ENCODE measurements around the gene DMBX1.
A peak's percentile ranks its signal among the peaks of the same experiment; 100 is the strongest.

Gene DMBX1

DNA sequence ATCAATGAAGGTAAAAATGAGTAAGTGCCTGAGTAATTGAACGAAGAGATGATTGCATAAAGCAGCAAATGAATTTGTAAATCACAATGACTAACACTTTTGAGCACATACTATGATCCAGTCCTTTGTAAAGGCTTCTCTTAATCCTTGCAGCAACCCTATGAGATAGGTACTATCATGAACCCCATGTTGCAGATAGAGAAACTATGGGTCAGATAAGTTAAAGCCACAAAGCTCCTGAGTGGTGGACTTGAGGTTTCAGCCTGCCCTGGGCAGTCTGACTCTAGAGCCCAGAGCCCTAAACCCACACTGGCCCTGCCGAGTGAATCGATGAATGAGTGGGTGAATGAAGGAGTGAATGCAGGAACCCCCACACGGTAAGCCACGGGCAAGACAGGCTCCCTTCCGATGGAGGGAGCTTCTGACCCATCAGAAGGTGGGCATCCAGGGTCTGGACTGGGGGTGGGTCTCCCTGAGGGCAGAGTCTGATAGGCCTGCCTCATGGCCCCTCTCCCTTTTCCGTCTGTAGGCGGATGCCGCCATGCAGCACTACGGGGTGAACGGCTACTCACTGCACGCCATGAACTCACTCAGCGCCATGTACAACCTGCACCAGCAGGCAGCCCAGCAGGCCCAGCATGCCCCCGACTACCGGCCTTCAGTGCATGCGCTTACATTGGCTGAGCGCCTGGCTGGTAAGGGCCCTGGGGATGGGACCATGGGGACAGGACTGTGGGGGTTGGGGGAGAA, 17.0 kb downstream of the DMBX1 start:
- no peak for DNase-seq

DNA sequence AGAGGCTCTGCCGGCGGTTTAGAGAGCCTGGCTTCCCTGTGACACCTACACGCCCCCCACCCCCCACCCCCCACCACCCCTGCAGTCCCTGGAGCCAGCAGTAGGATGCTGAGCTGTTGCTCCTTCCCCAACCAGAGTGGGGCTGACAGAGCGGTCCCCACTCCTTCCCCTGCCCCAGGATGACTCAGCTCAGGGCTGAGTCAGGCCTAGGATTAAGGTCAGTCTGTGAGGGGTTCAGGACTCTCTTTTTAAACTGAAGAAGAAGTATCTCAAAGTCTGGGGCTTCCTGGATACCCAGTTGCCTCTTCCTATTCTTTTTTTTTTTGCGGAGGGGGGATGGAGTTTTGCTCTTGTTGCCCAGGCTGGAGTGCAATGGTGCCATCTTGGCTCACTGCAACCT, 19.1 kb downstream of the DMBX1 start:
- DNase-seq: no peak

DNA sequence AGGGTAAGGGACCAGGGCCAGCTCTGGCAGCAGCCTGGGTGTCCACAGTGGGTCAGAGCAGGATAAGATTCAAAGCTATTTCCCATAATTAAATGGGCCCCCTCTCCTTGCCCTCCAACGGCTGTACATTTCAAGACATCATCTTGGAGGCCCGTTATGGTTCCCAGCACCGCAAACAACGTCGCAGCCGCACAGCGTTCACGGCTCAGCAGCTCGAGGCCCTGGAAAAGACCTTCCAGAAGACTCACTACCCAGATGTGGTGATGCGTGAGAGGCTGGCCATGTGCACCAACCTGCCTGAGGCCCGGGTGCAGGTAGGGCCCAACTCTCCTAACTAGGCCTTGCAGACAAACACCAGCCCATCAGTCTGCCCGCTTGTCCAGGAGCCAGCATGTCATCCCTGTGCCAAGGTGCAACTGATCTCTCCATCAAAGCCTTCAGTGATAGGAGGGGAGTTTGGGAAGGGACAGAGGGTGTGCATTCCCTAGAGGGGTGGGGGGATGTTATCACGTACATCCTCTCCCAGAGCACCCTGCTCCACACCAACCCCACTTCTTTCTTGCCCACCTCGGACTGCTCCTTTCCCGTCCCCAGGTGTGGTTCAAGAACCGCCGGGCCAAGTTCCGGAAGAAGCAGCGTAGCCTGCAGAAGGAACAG, 20.8 kb downstream of the DMBX1 start:
- DNase-seq: no peak

DNA sequence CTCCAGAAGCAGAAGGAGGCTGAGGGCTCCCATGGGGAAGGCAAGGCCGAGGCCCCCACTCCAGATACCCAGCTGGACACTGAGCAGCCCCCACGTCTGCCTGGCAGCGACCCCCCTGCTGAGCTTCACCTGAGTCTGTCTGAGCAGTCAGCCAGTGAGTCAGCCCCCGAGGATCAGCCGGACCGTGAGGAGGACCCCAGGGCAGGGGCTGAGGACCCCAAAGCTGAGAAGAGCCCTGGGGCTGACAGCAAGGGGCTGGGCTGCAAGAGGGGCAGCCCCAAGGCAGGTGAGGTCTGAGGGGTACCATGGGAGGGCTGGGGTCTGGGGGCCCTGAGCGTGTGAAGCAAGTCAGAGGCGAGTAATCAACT, 21.3 kb downstream of the DMBX1 start:
- DNase-seq: no peak

DNA sequence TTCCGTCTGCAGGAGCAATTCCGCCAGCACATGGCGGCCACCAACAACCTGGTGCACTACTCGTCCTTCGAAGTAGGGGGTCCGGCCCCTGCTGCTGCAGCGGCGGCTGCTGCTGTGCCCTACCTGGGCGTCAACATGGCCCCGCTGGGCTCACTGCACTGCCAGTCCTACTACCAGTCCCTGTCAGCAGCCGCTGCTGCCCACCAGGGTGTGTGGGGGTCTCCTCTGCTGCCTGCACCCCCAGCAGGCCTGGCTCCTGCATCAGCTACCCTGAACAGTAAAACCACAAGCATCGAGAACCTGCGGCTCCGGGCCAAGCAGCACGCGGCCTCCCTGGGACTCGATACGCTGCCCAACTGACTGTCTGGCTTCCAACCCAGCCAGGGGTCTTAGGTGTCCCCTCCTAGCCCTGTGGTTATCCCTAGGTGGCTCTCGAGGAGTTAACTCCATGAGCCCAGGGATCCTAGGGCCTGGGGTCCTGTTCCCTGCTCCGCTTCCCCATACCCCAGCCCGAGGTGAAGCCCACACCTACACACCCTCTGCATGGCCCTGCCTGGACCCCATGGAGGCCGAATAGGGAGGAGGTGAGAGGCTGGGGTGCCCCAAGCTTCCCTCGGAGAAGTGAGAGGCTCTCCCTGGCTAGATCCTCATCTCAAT, 22.6 kb downstream of the DMBX1 start:
- DNase-seq: no peak

DNA sequence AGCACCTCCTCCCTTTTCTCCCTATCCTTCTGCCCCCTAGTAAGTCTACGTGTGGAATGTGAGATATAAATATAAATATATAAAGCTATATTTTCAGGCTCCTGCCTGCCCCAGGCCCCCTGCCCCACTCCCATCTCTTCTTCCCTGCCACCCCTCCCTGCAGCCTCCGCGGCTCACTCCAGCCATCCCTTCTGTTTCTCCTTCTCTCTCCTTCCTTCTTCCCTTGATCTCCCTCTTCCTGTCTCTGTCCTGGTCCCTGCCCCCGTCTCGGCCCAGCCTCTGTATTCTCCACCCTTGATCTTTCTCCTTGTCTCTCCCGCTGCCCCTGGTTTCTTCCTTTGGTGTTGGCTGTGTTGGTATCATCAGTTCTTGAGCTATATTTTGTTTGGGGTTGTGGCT, 23.2 kb downstream of the DMBX1 start:
- no peak for DNase-seq

DNA sequence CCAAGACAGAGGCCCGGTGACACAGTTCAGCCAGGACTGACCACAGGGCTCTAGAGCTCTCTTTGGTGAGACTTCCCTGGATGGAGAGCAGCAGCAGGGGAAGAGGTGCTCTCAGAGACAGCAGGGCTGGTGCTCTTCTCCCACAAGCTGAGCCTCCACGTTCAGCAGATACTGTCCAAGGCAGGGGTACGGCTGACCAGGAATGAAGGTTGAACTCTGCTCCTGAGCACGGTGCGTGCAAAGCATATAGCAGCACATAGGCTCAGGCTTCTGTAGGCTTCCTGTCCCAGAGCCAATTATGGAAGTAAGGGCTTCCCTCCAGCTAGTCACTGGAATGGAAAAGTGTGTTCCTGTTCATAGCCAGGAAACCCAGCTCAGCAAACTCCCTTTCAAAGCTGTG, 23.9 kb downstream of the DMBX1 start:
- no peak for DNase-seq

DNA sequence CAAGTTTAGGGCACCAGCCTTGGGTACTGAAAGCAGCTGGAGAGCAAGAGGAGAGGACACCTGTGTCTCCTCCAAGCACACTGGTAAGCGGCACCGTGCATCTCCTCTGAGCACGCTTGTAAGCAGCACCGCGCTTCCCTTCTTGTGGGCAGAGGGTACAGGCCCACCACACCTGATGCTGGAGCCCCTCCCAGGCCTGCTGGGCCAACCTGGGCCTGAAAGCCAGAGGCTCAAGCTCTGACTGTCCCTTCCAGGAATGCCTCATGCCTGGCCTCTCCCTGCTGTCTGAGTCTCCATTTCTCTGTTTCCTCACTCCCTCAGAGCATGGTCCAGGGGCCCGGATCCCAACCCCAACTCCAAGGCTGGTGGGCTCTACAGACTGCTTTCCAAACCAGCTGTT, 25.9 kb downstream of the DMBX1 start:
- DNase-seq: no peak

DNA sequence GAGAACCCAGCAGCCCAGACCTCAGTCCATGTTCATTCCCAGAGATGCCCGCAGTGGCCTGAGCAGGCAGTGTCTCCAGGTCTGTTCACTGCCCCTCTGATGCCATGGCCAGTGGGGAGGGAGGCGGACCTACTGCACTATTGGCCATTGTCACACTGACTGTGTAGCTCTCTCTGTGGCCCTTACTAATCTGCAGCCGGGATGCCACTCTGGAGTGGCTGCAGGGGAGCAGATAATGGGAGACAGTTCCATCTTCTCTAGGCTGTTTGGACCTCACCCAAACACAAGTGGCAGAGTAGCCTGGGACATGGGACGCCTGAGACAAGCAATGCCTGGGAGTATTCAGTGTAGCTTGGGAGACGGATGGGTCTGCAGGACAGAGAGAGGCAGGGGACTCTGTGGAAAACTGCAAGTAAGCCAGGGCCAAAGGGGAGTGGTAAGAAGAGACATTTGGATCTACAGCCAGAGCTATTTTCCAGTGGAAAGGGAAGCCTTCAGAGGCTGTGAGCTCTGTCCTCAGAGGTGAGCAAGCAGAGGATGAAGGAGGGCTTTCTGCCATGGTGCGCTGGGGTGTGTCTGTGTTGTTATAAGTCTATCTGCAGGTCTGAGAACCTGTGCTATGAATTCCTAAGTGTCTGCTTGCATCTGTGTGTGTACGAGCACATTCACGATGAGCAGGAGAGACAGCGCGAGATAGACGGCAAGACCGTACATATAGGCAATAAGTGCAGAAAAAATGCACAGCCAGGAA, 26.7 kb downstream of the DMBX1 start:
- DNase-seq: no peak

DNA sequence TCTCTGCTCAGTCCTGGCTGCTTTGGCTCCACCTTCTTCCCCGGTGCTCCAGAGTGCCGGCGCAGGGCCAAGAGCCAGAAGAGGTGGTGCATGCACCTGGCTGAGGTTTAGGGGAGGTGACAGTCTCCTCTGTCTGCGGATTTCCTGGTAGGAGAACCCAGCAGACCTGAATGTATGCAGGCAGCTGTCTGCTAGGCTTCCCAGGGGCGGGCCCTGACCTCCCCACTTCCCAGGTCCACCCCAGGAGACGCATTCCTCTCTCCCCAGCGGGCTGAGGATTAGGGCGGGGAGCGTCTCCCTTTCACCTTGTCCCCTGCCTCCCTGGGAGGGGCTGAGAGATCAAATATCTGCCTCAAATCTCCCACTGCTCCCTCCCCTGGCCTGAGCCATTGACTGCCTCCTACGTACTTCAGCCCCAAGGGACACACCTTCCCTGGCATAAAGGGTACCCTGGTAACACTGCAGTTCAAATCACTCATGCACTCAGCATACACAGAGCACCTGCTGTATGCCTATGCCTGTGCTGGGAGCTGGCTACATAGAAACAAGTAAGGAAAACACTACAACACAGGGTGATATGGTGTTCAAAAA, 27.5 kb downstream of the DMBX1 start:
- DNase-seq: no peak

DNA sequence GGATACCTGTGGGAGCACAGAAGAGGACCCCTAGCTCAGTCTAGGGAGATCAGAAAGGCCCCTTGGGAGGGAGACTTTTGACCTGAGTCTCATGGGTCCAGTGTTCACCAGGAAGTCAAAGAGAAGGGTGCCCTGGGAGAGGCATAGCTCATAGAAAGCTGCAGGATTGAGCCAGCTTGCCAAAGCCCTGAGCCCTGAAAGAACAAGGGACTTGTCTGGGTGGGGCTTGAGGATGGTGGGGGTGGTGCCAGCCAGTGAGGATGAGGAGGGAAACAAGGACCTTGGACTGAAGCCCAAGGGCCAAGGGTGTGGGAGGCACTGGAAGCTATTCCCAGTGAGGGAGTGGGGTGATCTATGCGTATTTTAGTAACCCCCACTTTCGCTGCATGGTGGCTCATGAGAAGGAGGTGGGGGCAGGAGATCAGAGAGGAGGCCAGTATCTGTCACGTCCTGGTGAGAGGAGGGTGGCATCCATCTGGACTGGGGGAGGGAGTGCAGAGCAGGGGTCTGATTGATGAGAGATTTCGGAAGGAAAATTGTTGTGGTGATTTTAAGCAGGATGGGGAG, 28.4 kb downstream of the DMBX1 start:
- DNase-seq: no peak

DNA sequence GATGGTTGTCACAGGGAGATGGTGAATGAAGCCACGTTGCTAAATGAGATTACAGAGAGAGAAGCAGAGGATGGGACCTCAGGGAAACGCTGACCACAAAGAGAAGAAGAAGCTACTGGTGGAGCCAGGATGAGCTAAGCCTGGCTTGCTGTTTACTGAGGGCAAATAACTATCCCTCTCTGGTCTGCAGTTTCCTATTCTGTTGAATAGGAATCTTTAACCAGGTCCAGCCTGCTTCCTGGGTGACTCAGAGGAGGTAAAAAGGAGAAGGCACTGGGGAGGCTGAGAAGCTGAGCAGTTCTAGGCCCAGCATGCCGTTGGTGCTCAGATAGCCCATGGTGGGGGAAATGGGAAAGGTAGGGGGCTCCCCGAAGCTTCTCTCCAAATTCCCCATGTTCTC, 29.6 kb downstream of the DMBX1 start:
- no peak for DNase-seq

DNA sequence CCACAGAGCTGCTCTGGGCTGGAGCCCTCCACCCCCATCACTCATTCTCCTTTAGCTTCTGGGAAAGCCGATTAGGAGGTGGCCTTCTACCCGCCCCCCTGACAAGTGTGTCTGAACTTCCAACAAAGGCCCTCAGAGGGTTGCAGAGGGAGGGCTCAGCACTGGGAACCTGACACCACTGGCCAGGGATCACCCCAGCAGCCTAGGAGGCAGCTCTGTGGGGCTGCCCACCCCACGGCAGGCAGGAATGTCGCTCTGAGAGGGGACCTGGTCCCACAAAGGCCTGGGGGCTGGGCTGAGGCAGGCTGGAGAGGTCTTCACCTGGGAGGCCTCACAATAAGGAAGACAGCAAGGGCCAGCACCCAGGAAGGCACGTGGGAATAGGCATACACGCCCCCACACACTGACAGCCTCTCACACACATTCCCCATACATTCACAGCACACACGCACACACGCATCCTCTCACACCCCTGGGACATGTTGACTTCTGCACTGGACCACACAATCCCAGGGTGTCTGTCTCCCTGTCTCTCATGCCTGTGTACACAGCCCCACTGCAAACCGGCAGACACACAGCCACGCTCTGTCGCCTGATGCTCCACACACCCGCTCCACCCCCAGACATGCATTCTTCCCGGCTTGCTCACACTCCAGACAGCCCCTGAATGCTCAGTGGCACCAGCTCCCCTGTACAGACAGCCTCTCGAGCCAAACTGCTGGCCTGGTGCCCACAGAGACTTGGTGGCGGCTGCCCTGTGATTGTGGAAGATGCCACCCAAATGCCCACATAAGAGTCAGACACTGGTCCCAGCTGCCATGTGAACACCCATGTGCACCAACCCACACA, 30.7 kb downstream of the DMBX1 start:
- DNase-seq: no peak

DNA sequence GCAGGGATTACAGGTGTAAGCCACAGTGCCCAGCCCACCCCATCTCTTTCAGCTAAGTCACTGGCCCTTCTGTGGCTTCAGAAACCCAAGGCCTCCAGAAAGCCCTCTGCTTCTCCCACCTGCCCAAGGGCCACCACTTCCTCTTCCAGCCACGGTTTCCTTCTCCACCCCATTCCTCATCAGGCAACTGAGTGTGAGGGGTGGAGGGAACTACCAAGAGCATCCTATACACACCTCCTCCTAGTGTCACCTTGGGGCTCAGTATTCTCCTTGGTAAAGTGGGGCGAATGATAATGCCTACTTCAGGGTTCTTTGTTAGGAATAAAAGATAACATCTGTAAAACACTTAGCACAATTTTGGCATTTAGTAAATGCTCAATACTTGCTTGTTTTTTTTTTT, 31.8 kb downstream of the DMBX1 start:
- no peak for DNase-seq

DNA sequence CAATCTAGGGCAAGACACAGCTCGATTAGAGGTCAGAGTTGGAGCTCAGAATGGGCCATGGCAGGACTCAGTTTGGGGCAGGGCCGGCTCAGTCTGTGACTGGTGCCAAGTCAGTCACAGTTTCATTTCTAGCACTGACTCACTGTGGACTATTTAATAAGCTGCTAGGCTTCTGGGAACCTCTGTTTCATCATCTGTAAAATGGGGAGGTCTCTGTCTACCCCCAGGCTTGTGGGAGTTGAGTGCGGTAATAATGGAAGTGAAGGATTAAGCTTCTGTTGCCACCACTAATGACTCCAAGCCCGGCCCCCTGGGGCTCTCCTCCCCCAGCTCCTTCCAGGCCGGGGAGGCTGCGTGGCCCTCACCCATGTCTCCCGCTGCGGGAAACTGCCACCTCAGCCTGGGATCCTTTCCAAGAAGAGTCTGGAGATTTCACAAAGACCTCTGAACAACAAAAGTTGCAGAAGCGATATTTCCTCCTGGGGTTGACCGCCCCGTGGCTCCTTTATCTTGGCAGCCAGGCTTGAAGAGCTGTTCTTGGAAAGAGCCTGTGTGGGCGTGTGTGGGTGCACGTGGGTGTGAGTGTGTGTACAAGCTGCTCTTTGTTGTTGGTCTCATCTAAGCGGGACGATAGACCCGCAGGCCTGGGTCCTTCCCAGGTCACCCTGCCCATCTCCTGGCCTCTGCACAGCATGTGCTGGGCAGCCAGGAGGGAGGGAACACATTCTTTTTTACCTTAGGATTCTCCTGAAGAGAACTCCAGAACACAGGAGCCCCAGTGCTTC, 32.7 kb downstream of the DMBX1 start:
- DNase-seq: peak; percentile 88

DNA sequence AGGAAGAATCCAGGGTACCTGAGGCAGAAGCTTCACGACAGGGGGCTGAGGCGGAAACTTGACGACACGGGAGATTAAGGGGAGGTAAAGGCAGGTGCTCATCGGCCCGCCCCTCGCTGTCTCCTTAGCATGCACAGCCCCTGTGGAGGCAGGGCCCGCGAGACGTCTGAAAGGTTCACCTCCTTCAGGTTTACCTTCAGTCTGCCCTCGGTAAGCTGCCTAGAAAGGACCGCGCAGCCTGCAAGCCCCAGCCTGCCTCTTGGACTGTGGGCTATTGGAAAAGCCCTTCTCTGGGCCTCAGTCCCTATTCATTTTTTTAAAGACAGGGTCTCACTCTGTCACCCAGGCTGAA, 33.3 kb downstream of the DMBX1 start:
- DNase-seq: no peak

DNA sequence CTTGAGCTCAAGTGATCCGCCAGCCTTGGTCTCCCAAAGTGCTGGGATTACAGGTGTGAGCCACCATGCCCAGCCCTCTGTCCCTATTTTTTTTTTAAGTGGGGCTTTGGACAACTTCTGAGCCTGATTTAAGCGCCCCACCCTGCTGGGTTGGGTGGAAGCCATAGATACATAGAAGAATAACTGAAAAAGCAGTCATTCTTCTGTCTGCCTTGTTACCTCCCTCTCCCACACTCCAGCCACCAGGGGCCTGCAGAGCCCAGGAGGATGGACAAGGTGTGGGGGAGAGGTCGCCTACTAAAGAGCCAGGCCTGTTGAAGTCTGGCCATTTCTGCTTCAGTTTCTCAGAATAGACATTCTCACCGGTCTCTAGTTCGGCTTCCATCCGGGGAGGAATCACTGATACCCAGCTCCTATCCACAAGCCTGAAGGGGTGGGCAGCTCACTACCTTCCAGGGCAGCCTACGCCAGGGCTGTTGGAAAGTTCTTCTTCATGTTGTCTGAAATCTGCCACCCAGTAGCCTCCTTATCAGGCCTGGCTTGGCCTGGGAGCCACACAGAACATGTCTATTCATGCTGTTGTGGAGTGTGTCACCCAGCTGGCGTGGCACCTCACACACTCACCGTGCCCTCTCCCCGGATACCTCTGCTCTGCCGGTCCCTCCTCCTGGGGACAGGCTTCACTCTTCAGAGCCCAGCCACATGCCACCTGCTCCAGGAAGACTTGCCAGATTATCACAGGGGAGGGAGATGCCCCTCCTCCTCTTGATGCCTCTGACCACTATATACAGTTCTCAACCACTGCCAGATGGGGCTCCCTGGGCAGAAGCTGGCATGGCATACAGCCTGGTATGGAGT, 34.1 kb downstream of the DMBX1 start:
- no peak for DNase-seq

DNA sequence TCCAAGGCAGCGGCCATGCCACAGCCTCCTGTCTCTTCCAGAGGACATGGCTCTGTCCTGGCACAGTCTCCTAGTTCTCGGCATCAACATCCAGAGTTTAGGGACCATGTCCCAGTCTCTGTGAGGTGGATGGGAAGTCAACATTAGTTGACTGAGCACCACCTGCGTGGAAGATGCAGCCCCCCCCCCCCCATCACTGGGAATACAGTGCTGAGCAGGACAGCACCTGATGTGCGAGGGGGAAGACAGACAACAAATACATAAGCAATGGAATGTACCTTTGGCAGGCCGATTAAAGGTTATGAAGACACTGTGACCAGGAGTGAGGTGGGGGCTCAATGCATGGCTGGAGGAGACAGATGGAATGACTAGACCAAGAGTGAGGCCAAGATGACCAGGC, 35.2 kb downstream of the DMBX1 start:
- no peak for DNase-seq

DNA sequence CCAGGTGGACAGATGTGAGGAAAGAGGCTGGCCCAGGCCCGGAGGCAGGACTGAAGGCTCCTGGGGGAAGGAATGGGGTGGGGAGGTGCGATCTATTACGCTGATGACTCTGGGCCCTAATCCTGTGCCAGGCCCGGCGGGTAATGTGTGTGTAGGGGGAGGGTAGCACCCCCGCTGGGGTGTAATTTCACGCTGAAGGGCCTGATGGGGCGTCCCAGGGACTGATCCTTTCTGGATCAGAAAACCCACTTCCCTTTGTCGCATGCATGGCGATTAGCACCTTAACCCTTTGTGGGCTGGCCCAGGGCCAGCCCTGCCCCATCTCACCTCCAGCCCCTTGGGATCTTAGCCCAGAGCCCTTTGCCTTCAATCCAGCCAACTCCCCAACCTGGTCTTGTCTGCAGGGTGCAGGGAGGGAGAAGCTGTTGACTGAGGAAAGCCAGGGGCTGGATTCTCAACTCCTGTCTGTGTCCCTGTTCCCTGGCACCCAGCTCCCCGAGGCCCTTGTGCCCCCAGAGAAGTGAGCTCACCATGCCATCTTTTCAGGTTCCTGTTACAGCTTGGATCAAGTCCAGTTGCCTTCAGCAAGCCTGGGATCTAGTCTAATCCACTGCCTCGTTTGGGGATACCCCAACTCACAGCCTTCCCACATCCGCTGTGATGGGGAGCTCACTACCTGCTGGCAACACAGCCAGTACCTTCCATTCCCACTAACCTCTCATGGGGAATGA, 35.8 kb downstream of the DMBX1 start:
- DNase-seq: no peak

All from activated CD4-positive, alpha-beta T cell treated with anti-CD3 and anti-CD28 coated beads, Interleukin-2, amount 50 U/mL, for 16 hours (primary cell).